Sciatic nerve (tissue), 2 donors: ENCODE results near the gene NISCH. TPM values are rescaled to one million over a fixed set of nuclear protein-coding genes. Genes with fewer than 3 reads are reported as not detected.

Source experiments
- ATAC-seq: fragments of 200-7000 bp; cut with Tn5 transposase; one replicate; pipeline ENCODE4 v1.9.1; 2020; ENCODE audit warnings: mild to moderate bottlenecking, moderate library complexity
- DNase-seq: peaks from one replicate; pipeline ENCODE4 v3.0.0-alpha.2; 2020; ENCODE audit warnings: low spot score
- intact Hi-C: fragments of 100-400 bp; cut with DNase I; formaldehyde crosslinking; loops from one replicate; pipeline ENCODE4 v1.14.2; 2022
- total RNA-seq: library from RNA; stranded (reverse); fragmentation: NEBNext Ultra II Directional; extraction: Animal tissue kit (Norgen Biotek cat#: 25700); gene quantifications from one replicate; pipeline ENCODE4 v1.2.1, GENCODE V29; 2021
- donor health status: DM: no; HTN: no; CAD: no.
- donor health status: DM: no; HTN: no; CAD: no.

Gene NISCH
- total RNA-seq, 1 donor from 2014 or later = 163 TPM

GRCh38 chr3:52541050-52541449 lies 85.6 kb downstream of the NISCH start:
- intact Hi-C loops = no loop called here

More at GRCh38 chr3:52541050-52541449, 85.6 kb downstream of the NISCH start:
- DNase-seq (no peak), ATAC-seq (no peak)

Other genes starting within 250 kb of the NISCH start
- 1.1 TPM for gene TLR9, start 230.0 kb upstream of the NISCH start, total RNA-seq
- 39.8 TPM for gene TWF2, start 216.4 kb upstream of the NISCH start, total RNA-seq
- gene PPM1M, start 209.8 kb upstream of the NISCH start, total RNA-seq = 36.9 TPM
- 71.5 TPM for gene WDR82, start 177.0 kb upstream of the NISCH start, total RNA-seq
- gene GLYCTK, start 167.8 kb upstream of the NISCH start, total RNA-seq = 16.7 TPM
- gene DNAH1, start 139.3 kb upstream of the NISCH start, total RNA-seq = 20.1 TPM
- 59.5 TPM for gene BAP1, start 45.6 kb upstream of the NISCH start, total RNA-seq
- 11.4 TPM for gene PHF7, start 44.9 kb upstream of the NISCH start, total RNA-seq
- 38.3 TPM for gene SEMA3G, start 10.5 kb upstream of the NISCH start, total RNA-seq
- gene TNNC1, start 1.6 kb upstream of the NISCH start, total RNA-seq = 205 TPM
- gene STAB1, start 39.7 kb downstream of the NISCH start, total RNA-seq = 256 TPM
- gene NT5DC2, start 78.3 kb downstream of the NISCH start, total RNA-seq = 78.3 TPM
- gene UQCC5, start 81.0 kb downstream of the NISCH start, total RNA-seq = 16.0 TPM
- 82.0 TPM for gene PBRM1, start 230.3 kb downstream of the NISCH start, total RNA-seq
- gene GNL3, start 230.4 kb downstream of the NISCH start, total RNA-seq = 55.4 TPM